Measurements from ENCODE around the gene P2RY2.

- TF ChIP-seq CTCF (conservative IDR thresholded peaks at IDR 0.05; ENCODE audit: low read depth in 2 of 2) (no peak), NANOG (IDR thresholded peaks at IDR 0.05; ENCODE audit: borderline replicate concordance) (no peak), REST (IDR thresholded peaks at IDR 0.05; ENCODE audit: unreplicated experiment) (no peak), EZH2 (IDR thresholded peaks at IDR 0.05; ENCODE audit: low read depth, unreplicated experiment) (no peak)
These were observed 52.9 kb downstream of the P2RY2 start for GRCh38 chr11:73270855-73271477.

All from GM23338 (cell line).